Activated CD4-positive, alpha-beta T cell treated with anti-CD3 and anti-CD28 coated beads, Interleukin-2, amount 10 ng/mL, durations not matched to agents 7 days and 5 days (primary cell): Measurements from ENCODE around the gene SPAG6. TPM values are rescaled to one million over a fixed set of nuclear protein-coding genes. Genes with fewer than 3 reads are reported as not detected.
"Not testable (repeated sequence)": the region's sequence is repeated elsewhere in the genome, so short reads cannot be mapped to it uniquely, and the experiment has no call there.

ENCODE experiments used
- CTCF ChIA-PET: fragments of 350-600 bp; sonication (Branson Sonifier 250); formaldehyde crosslinking; loops from one replicate; lab custom pipeline; 2021; ENCODE audit warnings: antibody characterized with exemption; lab: Charles Lee
- POLR2A ChIA-PET: fragments of 350-600 bp; sonication (Branson Sonifier 250); formaldehyde crosslinking; loops from one replicate; lab custom pipeline; 2021; ENCODE audit warnings: antibody characterized with exemption; lab: Charles Lee
- DNase-seq: peaks from one replicate; pipeline ENCODE4 v3.0.0-alpha.2; 2020
- H3K27ac Mint-ChIP-seq: one replicate; pipeline ENCODE4 v1.8.0; 2021; ENCODE audit warnings: mild to moderate bottlenecking, moderate library complexity, mixed read lengths
- H3K27me3 Mint-ChIP-seq: one replicate; pipeline ENCODE4 v1.8.0; 2021; ENCODE audit warnings: mixed read lengths
- H3K36me3 Mint-ChIP-seq: one replicate; pipeline ENCODE4 v1.8.0; 2021; ENCODE audit warnings: low read depth, mixed read lengths
- H3K4me1 Mint-ChIP-seq: one replicate; pipeline ENCODE4 v1.8.0; 2021; ENCODE audit warnings: mixed read lengths
- H3K4me3 Mint-ChIP-seq: one replicate; pipeline ENCODE4 v1.8.0; 2021; ENCODE audit warnings: mild to moderate bottlenecking, moderate library complexity, mixed read lengths
- H3K9me3 Mint-ChIP-seq: one replicate; pipeline ENCODE4 v1.8.0; 2021; ENCODE audit warnings: mixed read lengths
- total RNA-seq, 2 experiments: library from RNA; stranded (reverse); gene quantifications; one replicate each; pipeline ENCODE4 v1.2.3, GENCODE V29; 2021

The SPAG6 gene
- total RNA-seq, 2 experiments from 2014 or later = 0.57 to 0.75 TPM

DNA sequence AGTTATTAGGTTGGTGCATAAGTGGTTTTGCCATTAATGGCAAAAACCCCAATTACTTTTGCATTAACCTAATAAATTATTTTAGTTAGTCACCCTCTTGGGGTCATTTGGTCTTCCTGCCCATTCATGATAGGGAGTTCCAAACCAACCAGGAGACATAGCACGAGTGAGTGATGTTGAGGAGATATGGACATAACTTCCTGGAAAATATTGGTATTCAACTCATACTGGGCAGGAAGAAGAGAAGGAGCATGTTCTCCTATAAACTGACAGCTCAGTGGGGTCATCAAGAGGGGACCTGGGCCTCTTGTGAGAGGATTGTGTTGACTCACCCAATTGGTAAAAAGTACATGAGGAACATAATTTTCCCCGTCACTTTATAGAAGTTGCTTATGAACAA is 23.7 kb downstream of the SPAG6 start:
- POLR2A ChIA-PET = no interaction called here
- no peak overlapping the region for H3K27ac Mint-ChIP-seq

DNA sequence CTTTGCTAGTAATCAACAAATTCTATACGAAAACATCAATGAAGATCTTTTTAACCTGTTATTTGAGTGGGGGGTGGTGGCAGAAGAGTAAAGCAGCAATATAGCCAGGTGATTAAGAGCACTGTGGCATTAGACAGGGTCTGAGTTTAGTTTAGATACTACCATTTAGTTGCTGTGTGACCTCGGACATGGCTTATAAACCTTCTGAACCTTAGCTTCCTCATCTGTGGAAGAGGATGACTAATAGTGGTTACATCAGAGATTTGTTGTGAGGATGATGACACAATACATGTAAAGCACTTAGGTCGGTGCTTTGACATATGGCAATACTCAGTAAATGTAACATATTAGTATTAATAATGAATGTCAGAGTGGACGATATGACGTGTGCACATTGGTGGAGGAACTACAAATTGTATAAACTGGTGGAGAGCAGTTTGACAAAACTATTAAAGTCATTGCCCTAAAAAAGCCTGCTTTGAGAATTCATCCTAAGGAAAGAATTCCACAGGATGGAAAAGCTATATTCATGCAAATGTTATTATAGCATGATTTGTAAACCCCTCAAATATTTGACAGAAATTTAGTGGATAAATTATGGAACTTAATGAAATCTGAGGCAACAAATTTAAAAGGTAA is 24.3 kb downstream of the SPAG6 start:
- no peak for DNase-seq
- ChIA-PET POLR2A (interaction anchor here (0.6 kb wide), 1 partner anchor 720 kb away, joined by 3 read pairs; no protein-coding TSS in a partner anchor), CTCF (interaction anchor here (1.3 to 1.6 kb wide), 2 partner anchors 9 to 29 kb away, joined by 3 to 6 read pairs; no protein-coding TSS in a partner anchor)
- peaks cover 34% of the 10 kb centered on the region for H3K4me1 Mint-ChIP-seq
- H3K9me3 Mint-ChIP-seq = no peaks in the 10 kb centered on the region
- no peak overlapping the region for H3K4me3 Mint-ChIP-seq
- H3K27me3 Mint-ChIP-seq = no peaks in the 10 kb centered on the region
- peaks cover 4% of the 10 kb centered on the region for H3K36me3 Mint-ChIP-seq
- no peak overlapping the region for H3K27ac Mint-ChIP-seq

More for the DNA sequence above, 23.7 kb downstream of the SPAG6 start:
- Mint-ChIP-seq H3K9me3 (no peaks in the 10 kb centered on the region), H3K27me3 (no peaks in the 10 kb centered on the region), H3K36me3 (peaks cover 4% of the 10 kb centered on the region), H3K4me3 (no peak overlapping the region), H3K4me1 (peaks cover 34% of the 10 kb centered on the region)
- DNase-seq = no peak
- CTCF ChIA-PET = interaction anchor here (0.9 to 1.6 kb wide), 3 partner anchors 10 to 29 kb away, joined by 3 to 6 read pairs (median 4); no protein-coding TSS in a partner anchor

DNA sequence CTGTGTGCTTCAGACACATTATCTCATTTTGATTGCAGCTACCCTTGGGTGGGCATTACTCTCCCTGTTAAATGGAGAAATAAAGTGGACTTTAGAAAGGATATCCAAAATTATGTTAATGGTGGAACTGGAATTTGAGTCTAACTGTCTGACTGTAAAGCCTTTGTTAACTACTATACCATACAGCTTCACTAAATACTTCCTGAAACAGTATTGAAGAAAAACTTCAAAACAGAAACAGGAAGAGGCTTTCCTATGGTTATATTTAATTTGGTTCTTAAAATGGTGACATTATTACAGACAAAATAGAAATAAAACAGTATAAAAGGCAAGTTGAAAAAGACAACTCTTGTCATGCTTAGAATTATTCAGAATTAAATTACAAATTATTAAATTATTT is 25.0 kb downstream of the SPAG6 start:
- Mint-ChIP-seq H3K4me3 (no peak overlapping the region), H3K9me3 (no peaks in the 10 kb centered on the region), H3K27me3 (no peaks in the 10 kb centered on the region), H3K36me3 (peaks cover 4% of the 10 kb centered on the region), H3K4me1 (peaks cover 34% of the 10 kb centered on the region), H3K27ac (peak overlapping the region; percentile 54)
- CTCF ChIA-PET = interaction anchor here (0.9 to 1.6 kb wide), 3 partner anchors 9 to 59 kb away, joined by 3 to 6 read pairs (median 4); no protein-coding TSS in a partner anchor
- POLR2A ChIA-PET = interaction anchor here (0.6 kb wide), 1 partner anchor 721 kb away, joined by 3 read pairs; no protein-coding TSS in a partner anchor
- no peak for DNase-seq

DNA sequence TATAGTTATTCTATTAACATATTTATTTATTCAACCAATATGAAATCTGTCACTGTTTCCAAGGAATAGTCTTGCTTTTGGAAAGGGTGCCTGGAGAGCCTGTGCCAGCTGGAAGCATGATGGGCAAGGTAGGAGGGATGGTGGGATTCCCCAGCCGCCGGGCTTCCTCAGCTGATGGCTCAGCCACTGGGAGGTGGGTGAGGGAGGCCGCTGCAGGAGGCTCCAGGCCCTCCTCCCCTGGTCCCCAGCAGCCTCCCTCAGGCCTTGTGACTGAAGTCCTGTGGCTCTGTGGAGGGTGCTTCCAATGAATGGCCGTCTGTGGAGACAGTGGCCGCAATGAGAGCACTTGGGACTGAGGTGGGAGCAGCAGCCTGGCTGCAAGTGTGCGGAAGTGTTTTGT is 27.0 kb downstream of the SPAG6 start:
- H3K27ac Mint-ChIP-seq = no peak overlapping the region
- no peaks in the 10 kb centered on the region for H3K9me3 Mint-ChIP-seq
- peaks cover 4% of the 10 kb centered on the region for H3K36me3 Mint-ChIP-seq
- peaks cover 26% of the 10 kb centered on the region for H3K4me1 Mint-ChIP-seq
- ChIA-PET POLR2A (no interaction called here), CTCF (interaction anchor here (1.1 kb wide), 1 partner anchor 9 kb away, joined by 3 read pairs; no protein-coding TSS in a partner anchor)
- DNase-seq = no peak
- H3K4me3 Mint-ChIP-seq = no peak overlapping the region
- no peaks in the 10 kb centered on the region for H3K27me3 Mint-ChIP-seq

DNA sequence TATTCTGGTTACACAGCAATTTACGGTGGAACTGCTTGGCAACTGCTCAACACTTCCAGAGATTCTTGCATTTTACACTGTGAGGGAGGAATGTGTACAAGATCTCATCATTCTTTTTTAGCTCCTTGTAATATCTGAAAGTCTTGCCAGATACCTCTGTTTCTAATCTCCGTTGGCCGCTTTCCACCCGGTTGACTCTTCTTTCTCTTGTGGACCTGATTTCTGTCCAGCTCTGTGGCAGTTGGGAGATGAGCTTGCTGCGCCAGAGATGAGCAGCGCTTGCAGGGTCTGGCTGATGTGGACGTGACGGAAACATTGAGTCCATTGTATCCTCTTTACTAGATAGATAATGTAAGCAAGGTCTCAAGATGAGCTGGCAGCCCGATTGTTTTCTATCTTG is 27.6 kb downstream of the SPAG6 start:
- H3K4me1 Mint-ChIP-seq = peaks cover 20% of the 10 kb centered on the region
- ChIA-PET CTCF (interaction anchor here (0.5 to 1.1 kb wide), 5 partner anchors 10 to 100 kb away, joined by 3 read pairs; partner anchors contain the start of gene SPAG6), POLR2A (no interaction called here)
- H3K27ac Mint-ChIP-seq = no peak overlapping the region
- no peak overlapping the region for H3K4me3 Mint-ChIP-seq
- no peaks in the 10 kb centered on the region for H3K27me3 Mint-ChIP-seq
- DNase-seq = no peak
- peaks cover 2% of the 10 kb centered on the region for H3K36me3 Mint-ChIP-seq
- H3K9me3 Mint-ChIP-seq = no peaks in the 10 kb centered on the region

DNA sequence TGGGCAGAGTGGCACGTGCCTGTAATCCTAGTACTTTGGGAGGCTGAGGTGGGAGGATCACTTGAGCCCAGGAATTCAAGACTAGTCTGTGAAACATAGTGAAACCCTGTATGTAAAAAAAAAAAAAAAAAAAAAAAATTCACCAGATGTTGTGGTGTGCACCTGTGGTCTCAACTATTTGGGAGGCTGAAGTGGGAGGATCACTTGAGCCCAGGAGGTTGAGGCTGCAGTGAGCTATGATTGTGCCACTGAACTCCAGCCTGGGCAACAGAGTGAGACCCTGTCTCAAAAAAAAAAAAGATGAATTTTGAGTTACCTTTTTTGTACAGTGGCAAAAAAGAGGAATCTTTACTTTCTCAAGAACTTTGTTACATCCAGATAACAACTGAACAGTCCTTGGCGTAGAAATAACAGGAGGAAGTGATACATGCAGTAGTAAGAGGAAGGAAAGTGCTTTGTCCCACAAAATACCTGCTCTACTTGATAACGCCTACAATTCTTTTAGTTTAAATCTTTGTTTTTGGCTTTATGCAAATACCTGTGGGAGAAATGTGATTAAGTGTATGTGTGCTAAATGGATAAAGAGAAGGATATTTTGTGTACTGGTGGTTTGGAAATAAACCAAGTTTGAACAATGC is 29.3 kb downstream of the SPAG6 start:
- H3K9me3 Mint-ChIP-seq = no peaks in the 10 kb centered on the region
- no peak overlapping the region for H3K27ac Mint-ChIP-seq
- no peak for DNase-seq
- no peaks in the 10 kb centered on the region for H3K36me3 Mint-ChIP-seq
- POLR2A ChIA-PET = interaction anchor here (0.6 kb wide), 1 partner anchor 114 kb away, joined by 5 read pairs; no protein-coding TSS in a partner anchor
- peaks cover 19% of the 10 kb centered on the region for H3K4me1 Mint-ChIP-seq
- CTCF ChIA-PET = interaction anchor here (0.8 kb wide), 1 partner anchor 13 kb away, joined by 3 read pairs; no protein-coding TSS in a partner anchor
- H3K27me3 Mint-ChIP-seq = no peaks in the 10 kb centered on the region
- no peak overlapping the region for H3K4me3 Mint-ChIP-seq

DNA sequence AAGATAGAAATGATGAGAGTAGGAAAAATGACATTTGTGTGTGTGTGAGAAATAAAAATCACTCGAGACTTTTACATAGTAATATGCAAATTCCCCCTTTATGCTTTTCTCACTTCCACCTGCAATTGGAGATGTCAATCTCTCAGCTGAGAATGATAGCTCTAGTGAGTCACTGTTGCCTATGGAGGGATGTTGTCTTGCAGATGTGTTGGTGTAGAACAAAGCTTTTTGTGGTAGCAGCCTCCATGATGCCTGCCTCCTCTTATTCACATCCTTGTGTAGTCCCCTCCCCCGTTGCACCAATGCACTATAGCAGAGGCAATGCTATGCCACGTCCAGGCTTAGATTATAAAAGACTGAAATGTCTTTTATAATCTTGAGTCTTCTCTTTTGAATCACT is 33.8 kb downstream of the SPAG6 start:
- Mint-ChIP-seq H3K4me1 (peaks cover 13% of the 10 kb centered on the region), H3K36me3 (no peaks in the 10 kb centered on the region), H3K9me3 (no peaks in the 10 kb centered on the region), H3K4me3 (no peak overlapping the region), H3K27ac (no peak overlapping the region), H3K27me3 (no peaks in the 10 kb centered on the region)
- DNase-seq = peak; percentile 25
- ChIA-PET POLR2A (interaction anchor here (0.7 to 1.0 kb wide), 2 partner anchors 13 to 54 kb away, joined by 3 to 4 read pairs; no protein-coding TSS in a partner anchor), CTCF (interaction anchor here (1.1 to 1.9 kb wide), 4 partner anchors 9 to 57 kb away, joined by 3 to 6 read pairs (median 4); no protein-coding TSS in a partner anchor)

DNA sequence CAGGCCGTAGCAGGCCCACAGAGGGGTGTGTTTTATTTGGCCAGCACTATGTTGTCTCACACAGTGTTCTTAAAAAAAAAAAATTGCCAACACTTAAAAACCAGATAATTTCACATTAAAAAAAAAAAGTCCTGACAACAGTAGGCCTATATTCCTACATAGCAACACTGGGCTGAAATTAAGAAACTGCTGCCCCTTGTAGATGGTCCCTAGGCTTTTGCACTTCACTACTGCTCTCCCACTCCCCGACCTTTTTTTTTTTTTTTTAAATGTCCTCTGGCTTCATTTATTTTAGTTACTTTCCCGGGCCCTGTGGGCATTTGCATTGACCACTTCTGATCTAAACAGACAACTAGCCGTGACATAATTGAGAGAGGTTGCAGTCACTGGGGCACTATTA is 36.0 kb downstream of the SPAG6 start:
- ChIA-PET POLR2A (no interaction called here), CTCF (interaction anchor here (0.9 kb wide), 1 partner anchor 13 kb away, joined by 4 read pairs; no protein-coding TSS in a partner anchor)

DNA sequence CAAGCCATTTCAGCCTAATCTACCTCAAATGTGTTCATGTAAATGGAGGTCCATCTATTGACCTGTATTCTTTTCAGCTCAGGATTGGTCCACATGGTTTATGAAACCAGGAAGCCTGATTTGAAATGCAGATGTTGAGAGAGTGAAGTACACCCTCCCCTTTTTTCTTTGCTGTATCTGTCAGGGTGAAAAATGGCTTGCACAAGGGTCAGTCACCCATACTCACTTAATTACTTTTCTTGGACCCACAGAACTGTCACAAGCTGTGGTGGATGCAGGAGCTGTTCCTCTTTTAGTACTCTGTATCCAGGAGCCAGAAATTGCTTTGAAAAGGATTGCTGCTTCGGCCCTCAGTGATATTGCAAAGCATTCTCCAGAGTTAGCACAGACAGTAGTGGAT is 41.2 kb downstream of the SPAG6 start:
- CTCF ChIA-PET = no interaction called here

More for the DNA sequence above, 36.0 kb downstream of the SPAG6 start:
- DNase-seq = no peak
- H3K27ac Mint-ChIP-seq = no peak overlapping the region
- H3K4me3 Mint-ChIP-seq = no peak overlapping the region
- no peaks in the 10 kb centered on the region for H3K27me3 Mint-ChIP-seq
- H3K4me1 Mint-ChIP-seq = peaks cover 13% of the 10 kb centered on the region
- H3K36me3 Mint-ChIP-seq = no peaks in the 10 kb centered on the region
- H3K9me3 Mint-ChIP-seq = no peaks in the 10 kb centered on the region

DNA sequence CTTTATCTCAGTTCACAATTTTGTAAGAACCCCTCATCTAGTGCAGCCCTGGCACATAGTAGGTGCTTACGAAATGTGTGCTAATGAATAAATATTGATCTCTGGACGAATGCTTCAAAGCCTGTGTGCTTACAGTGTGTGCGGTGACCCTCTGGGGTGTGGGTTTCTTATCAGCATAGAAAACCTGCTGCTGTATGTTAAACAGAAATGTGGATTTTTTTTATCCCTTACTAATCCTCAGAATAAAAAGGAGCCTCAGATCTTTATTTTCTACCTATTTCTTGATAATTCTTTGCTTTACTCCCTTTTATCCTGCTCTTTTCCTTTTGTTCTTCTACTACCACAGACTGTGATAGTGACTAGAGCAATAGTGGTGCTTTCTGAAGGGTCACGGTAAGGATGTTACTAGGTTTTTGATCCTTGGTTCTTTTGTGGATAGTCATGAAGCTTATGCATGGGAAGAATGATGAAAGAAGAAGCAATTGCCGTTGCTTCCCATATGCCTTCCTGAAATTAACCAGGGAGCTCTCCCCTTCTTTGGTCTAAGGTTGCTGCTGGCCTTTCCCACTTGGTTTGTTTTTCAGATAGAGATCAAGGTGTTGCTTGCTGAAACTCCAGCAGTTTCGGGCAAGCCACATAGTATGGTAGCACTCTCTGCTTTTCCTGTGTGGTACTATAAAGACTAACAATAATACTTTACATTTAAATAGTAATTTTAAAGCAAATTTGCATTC is 44.7 kb downstream of the SPAG6 start:
- no peak for DNase-seq
- H3K4me3 Mint-ChIP-seq = no peak overlapping the region
- H3K4me1 Mint-ChIP-seq = no peaks in the 10 kb centered on the region
- ChIA-PET CTCF (no interaction called here), POLR2A (no interaction called here)
- H3K27ac Mint-ChIP-seq = no peak overlapping the region
- peaks cover 4% of the 10 kb centered on the region for H3K27me3 Mint-ChIP-seq
- no peaks in the 10 kb centered on the region for H3K36me3 Mint-ChIP-seq
- no peaks in the 10 kb centered on the region for H3K9me3 Mint-ChIP-seq

More for the DNA sequence above, 41.2 kb downstream of the SPAG6 start:
- POLR2A ChIA-PET = no interaction called here
- H3K27ac Mint-ChIP-seq = no peak overlapping the region
- no peaks in the 10 kb centered on the region for H3K36me3 Mint-ChIP-seq
- peaks cover under 1% of the 10 kb centered on the region for H3K27me3 Mint-ChIP-seq
- DNase-seq = no peak
- no peaks in the 10 kb centered on the region for H3K4me1 Mint-ChIP-seq
- H3K4me3 Mint-ChIP-seq = no peak overlapping the region
- H3K9me3 Mint-ChIP-seq = no peaks in the 10 kb centered on the region

DNA sequence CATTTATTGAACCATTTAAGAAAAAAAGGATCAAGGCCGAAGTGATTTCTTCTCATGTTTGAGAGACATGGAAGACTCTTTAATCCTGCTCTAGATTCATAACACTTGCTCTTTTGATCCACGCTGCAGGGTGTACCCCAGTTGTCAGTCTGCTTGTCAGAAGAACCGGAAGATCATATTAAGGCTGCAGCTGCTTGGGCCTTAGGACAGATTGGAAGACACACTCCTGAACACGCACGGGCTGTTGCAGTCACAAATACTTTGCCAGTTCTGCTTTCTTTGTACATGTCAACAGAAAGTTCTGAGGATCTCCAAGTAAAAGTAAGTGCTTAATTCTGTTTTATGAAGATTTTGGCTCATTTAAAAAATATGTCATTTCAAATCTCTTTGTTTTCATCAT is 46.3 kb downstream of the SPAG6 start:
- Mint-ChIP-seq H3K4me3 (no peak overlapping the region), H3K27me3 (peaks cover 7% of the 10 kb centered on the region), H3K4me1 (no peaks in the 10 kb centered on the region), H3K9me3 (peaks cover 2% of the 10 kb centered on the region), H3K27ac (no peak overlapping the region), H3K36me3 (no peaks in the 10 kb centered on the region)
- POLR2A ChIA-PET = no interaction called here
- CTCF ChIA-PET = interaction anchor here (0.9 kb wide), 1 partner anchor 138 kb away, joined by 3 read pairs; no protein-coding TSS in a partner anchor
- DNase-seq = no peak

DNA sequence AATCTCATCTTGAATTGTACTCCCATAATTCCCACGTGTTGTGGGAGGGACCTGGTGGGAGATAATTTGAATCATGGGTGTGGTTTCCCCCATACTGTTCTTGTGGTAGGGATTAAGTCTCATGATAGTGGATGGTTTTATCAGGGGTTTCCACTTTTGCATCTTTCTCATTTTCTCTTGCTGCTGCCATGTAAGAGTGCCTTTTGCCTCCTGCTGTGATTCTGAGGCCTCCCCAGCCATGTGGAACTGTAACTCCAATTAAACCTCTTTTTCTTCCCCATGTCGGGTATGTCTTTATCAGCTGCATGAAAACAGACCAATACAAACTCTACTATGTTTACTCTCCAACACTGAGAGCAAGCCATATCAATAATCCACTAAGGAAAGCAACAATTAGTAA is 50.9 kb downstream of the SPAG6 start:
- DNase-seq, H3K9me3 Mint-ChIP-seq, H3K27me3 Mint-ChIP-seq, H3K4me1 Mint-ChIP-seq, POLR2A ChIA-PET, H3K27ac Mint-ChIP-seq, H3K36me3 Mint-ChIP-seq, H3K4me3 Mint-ChIP-seq: not testable (repeated sequence)
- CTCF ChIA-PET = interaction anchor here (2.0 kb wide), 1 partner anchor 12 kb away, joined by 4 read pairs; no protein-coding TSS in a partner anchor
